Left renal cortex interstitium (tissue), 4 donors: ENCODE measurements around the gene NONO. TPM values are rescaled to one million over a fixed set of nuclear protein-coding genes. Genes with fewer than 3 reads are reported as not detected.
"Not testable (repeated sequence)": the region's sequence is repeated elsewhere in the genome, so short reads cannot be mapped to it uniquely, and the experiment has no call there.

ENCODE experiments used
- DNase-seq, 4 donors: peaks; one replicate each; pipeline ENCODE4 v3.0.0-alpha.2; 2013; ENCODE audit warnings: low read depth in 4 of 4, low spot score in 2 of 4, missing footprints in 1 of 4
- polyA plus RNA-seq, 4 donors: library from polyadenylated mRNA; unstranded; fragments of 120-200 nt; gene quantifications; one replicate each; pipeline ENCODE4 v1.2.1, GENCODE V29; 2013; ENCODE audit not compliant: insufficient read length in 4 of 4

The NONO gene
- polyA plus RNA-seq, 4 donors = 571 to 672 (median 620) TPM

DNA sequence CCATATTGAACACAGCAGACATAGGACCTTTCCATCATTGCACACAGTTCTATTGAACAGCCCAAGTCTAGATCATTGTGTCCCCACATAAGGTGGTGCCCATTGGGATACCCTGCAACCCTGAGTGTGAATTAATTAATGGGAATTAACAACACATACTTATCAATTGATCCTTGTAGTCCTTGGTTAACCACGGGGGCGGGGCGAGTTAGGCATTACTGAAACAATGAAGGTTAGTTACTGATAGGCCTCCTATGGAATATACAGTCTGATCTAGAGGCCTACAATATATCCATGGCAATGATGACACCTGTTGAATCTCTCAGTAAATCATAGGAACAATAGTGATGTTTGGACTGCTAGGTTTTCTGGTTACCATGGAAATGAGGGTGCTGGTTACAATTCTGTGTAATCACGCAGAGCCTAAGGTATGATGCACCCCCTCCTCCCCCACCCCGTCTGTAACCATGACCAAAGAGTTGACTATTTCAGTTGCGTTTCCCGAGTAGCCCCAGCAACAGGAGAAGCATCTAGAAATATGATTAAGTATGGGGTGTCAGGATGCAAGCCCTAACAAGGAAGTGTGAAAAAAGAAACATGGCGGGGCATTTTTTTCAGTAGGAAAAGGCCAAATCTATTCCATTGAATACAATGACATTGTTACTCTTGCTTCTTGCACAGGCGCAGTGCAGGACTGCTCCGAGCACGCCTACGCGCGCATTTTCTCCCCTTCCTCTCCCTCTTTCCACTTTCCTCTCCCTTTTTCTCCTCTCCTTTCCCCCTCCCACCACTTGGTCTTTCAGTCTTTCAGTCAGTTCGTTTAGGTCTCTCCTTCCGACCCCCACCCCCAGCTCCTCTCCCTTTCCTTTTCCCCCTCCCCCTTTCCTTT lies 677 bp upstream of the NONO start:
- DNase-seq = peak in 3 of 4 donors; percentile 7 to 13 (median 11)

GRCh38 chrX:71285929-71286328 lies 2.5 kb downstream of the NONO start:
- no peak for DNase-seq

DNA sequence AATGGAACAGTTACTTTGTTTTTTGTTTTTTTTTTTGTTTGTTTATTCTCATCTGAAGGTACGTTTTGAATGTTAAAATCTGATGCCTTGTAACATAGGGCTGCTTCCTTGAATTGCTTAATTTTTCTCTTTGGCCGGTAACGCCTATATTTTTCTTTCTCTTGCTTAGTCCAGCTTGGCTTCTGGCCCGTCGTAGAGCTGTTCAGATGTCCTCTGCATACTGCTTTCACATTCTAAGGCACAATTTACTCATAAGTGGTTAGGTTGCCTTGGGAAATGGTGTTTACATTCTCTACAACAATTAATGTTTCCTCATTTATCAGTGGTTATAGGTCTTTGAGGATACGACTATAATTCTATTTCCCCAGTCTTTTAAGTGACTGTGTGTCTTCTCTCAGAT lies 7.9 kb downstream of the NONO start:
- DNase-seq = no peak

DNA sequence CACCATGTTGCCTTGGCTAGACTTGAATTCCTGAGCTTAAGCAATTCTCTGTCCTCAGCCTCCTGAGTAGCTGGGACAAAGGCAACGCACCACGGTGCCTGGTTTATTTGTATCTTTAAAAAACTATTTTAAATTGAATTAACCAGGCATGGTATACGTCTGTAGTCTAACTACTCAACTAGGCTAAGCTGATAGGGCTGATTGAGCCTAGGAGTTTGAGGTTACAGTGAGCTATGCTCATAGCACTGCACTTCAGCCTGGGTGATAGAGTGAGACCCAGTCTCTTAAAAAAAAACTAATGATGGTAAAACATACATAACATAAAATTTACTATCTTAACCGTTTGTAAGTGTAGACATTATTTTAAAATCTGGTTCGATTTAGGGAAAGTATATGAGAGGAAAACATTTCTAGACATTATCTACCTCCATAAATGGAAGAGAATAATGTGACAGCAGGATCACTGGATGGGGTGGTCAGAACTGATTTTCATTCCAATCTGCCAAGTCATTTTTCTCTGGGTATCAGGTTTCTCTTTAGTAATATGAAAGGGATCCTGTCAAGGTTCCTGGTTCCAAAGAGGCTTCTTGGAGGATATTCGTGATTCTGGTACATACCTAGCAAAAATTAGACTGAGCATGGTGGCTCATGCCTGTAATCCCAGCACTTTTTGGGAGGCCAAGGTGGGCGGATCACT lies 9.4 kb downstream of the NONO start:
- no peak for DNase-seq

- DNase-seq = no peak
These were observed 13.4 kb downstream of the NONO start for GRCh38 chrX:71296806-71297205.

- no peak for DNase-seq
These were observed 14.7 kb downstream of the NONO start for GRCh38 chrX:71298119-71298518.

- DNase-seq = not testable (repeated sequence)
These were observed 16.6 kb downstream of the NONO start for GRCh38 chrX:71300064-71300463.

DNA sequence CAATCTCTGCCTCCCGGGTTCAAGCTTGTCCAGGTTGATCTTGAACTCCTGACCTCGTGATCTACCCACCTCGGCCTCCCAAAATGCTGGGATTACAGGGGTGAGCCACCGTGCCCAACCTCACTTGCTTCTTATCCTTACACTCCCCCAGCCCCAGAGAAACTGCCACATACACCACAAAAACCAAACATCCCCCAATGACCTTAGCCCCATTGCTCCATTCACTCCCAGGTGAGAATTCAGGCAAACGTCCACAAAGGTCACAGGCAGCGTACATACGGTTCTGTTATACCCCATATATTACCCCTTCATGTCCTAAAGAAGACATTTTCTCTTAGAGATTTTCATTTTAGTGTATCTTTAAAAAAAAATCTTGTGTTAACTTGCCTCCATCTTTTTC lies 17.1 kb downstream of the NONO start:
- DNase-seq = not testable (repeated sequence)

DNA sequence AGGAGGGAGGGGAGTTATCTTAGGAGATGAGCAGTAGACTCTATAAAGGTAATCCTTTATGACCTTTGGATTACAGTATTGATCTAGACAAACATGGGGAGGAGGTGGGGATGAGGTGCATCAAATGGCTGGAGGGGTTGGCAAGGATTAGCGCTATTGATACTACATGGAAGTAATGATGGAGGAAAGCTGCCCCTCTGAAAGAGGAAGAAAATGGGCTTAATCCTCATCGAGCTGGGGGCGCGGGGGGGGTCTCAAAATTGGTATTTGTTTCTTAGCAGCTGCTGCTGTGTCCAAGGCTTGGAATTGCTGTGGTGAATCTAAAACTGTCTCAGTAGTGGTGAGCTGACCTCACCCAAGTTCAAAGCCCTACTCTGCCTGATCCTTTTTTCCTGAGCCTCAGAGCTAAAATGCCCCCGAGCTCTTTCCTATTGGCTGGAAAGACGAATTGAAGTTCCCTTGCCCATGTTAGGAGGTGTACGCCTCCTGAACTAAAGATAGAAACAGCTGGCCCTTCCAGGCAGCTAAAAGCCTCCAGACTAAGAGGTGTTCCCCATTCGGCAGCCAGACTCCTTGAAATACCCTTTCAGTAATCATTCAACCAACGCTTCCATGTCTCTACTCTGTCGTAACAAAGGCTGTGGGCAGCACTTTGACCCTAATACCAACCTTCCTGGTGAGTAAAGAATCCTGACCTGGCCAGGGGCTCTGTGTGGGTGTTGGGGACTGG lies 17.9 kb downstream of the NONO start, which contains the start of gene ITGB1BP2:
Gene ITGB1BP2, plus strand, starts transcription at position 556 of the 730 bp plus-strand sequence. Its CDS starts 57 bp downstream, at position 613.
- no peak for DNase-seq

DNA sequence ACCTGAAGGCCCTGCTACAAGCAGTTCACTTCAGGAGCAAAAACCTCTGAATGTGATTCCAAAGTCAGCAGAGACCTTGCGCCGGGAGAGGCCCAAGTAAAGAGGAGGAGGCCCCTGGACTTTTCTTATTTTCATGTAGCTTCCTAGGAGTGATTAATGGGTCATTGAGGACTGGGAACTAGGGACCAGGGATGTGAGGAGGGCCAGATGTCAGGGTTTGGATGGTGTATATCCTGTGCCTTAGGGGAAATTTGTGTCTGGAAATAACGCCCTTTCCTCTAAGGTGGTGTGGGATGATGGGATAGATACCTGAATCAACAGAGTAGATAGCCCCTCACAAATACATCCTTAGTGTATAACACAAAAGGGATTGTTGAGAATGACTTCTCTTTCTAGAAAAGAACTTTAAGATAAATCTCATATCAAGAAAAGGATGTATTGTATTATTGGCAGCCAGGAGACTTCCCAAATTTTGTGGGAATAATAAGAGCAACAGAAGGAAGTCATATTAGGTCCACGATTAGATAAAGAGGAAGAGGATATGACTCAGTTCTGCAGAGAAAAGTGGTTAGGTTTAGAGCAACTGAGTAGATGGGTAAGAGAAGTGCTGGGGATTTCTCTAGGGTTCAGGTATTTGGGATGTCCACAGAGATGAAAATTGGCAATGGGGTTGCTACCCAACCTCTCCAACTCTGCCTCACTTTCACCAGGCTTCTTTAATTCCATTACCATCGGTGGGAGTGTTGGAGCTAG lies 19.2 kb downstream of the NONO start:
- no peak for DNase-seq

GRCh38 chrX:71304561-71304960 lies 21.1 kb downstream of the NONO start:
- no peak for DNase-seq

GRCh38 chrX:71315917-71316316 lies 32.5 kb downstream of the NONO start:
- DNase-seq = no peak

- not testable (repeated sequence) for DNase-seq
These were observed 33.5 kb downstream of the NONO start for GRCh38 chrX:71316959-71317358.

GRCh38 chrX:71320126-71320525 lies 36.7 kb downstream of the NONO start:
- no peak for DNase-seq

DNA sequence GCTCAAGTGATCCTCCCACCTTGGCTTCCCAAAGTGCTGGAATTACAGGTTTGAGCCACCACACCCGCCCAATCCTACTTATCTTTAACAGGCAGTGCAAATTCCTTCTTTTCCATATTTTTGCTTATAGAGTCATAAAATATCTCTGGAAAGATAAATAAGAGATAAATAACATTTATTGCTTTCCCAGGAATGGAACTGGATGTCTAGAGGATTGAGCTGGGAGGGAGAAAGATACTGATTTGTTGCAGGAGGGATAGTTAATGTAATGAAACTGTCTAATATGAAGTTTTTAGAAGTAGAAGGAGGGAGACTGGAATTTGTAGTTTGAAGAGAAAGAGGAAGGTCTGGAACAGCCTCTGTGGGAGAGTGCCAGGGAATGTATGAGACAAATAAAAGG lies 38.3 kb downstream of the NONO start:
- DNase-seq = peak in 1 of 4 donors; percentile 8

DNA sequence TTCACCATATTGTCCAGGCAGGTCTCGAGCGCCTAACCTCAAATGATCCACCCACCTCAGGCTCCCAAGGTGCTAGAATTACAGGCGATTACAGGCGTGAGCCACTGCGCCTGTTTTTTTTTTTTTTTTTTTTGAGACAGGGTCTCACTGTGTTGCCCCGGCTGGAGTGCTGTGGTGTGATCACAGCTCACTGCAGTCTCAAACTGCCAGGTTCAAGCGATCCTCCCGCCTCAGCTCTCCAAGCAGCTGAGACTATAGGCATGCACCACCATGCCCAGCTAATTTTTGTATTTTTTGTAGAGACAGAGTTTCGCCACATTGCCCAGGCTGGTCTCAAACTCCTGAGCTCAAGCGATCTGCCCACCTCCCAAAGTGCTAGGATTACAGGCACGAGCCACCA lies 41.0 kb downstream of the NONO start:
- not testable (repeated sequence) for DNase-seq

DNA sequence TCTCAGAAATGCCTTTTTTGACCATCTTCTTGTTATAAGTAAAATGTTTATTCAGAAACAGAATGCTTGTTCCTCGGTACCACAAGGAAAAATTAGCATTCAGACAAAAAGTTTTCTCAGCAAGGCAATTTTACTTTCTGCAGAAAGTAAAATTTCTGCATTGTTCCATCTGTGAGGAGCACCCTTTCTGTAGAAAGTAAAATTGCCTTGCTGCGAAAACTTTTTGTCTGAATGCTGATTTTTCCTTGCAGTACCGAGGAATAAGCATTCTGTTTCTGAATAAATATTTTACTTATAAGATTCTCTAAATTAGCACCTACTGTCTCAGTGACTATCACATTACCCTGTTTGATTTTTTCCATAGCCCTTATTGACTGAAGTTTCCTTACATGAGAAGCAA lies 43.0 kb downstream of the NONO start:
- DNase-seq = no peak

DNA sequence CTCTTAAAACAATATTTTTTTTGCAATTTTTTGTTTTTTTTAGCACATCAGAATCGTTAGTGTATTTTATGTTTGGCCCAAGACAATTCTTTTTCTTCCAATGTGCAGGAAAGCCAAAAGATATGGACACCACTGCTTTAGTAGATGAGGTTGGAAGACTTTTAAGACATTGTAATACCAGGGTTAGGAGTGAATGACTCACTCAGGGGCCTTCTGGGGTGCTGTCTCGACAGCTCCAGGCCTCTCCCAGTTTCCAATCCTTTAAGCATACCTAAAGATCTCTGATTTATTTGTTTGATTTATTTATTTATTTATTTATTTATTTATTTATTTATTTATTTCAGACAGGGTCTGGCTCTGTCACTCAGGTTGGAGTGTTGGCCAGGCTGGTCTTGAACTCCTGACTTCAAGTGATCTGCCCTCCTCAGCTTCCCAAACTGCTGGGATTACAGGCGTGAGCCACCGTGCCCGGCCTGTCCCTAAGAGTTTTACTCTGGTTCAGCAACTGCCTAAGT lies 65.8 kb downstream of the NONO start:
- DNase-seq = not testable (repeated sequence)

DNA sequence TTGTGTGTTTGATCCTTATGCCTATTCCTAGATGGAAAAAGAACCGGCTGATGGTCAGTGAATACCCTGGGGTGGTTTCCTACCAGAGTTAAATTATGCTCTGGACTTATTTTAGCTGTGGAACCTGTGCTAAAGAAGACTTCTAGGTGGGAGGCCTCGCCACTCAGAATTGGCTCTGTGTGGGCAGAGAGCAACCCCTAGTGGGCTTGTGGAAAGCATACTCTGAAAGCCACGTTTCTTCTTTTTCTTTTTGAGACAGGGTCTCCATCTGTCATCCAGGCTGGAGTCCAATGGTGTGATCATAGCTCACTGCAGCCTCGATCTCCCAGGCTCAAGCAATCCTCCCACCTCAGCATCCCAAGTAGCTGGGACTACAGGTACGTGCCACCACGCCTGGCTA lies 66.4 kb downstream of the NONO start:
- DNase-seq = not testable (repeated sequence)
